Measurements from ENCODE around the gene STAT4.

Gene STAT4

DNA sequence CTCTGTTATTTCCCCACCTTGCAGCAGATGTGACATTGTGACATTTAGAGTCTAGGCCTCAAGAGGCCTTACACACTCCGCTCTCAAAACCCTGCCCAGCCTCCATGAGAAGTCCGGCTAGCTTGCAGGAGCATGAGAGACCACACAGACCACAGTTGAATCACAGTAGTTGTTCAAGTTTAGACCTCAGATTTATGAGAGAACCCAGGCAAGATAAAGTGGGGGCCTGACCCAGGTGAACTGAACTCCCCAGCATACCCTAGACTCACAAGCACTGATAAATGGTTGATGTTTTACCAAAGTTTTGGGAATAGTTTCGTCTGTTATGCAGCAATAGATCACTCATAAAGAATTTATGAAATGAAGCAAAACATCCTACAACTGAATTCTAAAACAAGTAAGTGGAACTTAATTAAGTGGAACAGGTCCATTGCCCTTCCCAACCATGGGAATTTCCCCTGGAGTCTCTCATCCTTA, 132.1 kb downstream of the STAT4 start:
- H3K14ac ChIP-seq (ENCODE audit: low read length): no peak overlapping the region
- peak overlapping the region; percentile 64 for H2AFZ ChIP-seq (ENCODE audit: low read length)
- H3K27me3 ChIP-seq (ENCODE audit: control insufficient read depth in 3 of 3, insufficient read depth in 3 of 3, low read depth in 1 of 3, low read length in 3 of 3): peaks cover 0 to 6% (median 0%) of the 10 kb centered on the region in 3 experiments
- WGBS, 2 donors (ENCODE audit: extremely low coverage in 2 of 2, insufficient read length in 2 of 2, insufficient replicate concordance in 1 of 2): no CpG with 5 or more reads among the region's 3 CpGs
- no peaks in the 10 kb centered on the region for H3K9me3 ChIP-seq (replicated peaks in 1 of 2; ENCODE audit: control insufficient read depth in 2 of 2, insufficient read depth in 1 of 2, low read depth in 1 of 2, low read length in 2 of 2)
- peaks cover 6 to 10% of the 10 kb centered on the region in 2 donors for H3K4me1 ChIP-seq (ENCODE audit: control insufficient read depth in 2 of 2, insufficient read depth in 1 of 2, low read depth in 1 of 2, low read length in 2 of 2)
- H4K8ac ChIP-seq (ENCODE audit: low read depth, low read length): no peak overlapping the region
- H3K27ac ChIP-seq (replicated peaks; ENCODE audit: low read length): no peak overlapping the region
- no peak overlapping the region for H2AK5ac ChIP-seq (ENCODE audit: low read depth, low read length)
- H3K4me2 ChIP-seq (ENCODE audit: insufficient read depth, low read length, poor library complexity, severe bottlenecking): no peak overlapping the region
- no peak for DNase-seq (ENCODE audit: low spot score)
- no peaks in the 10 kb centered on the region for H3K79me1 ChIP-seq (ENCODE audit: low read depth, low read length)
- H2BK12ac ChIP-seq (ENCODE audit: low read length): no peak overlapping the region
- H3K4me3 ChIP-seq (ENCODE audit: low read length in 2 of 2): no peak overlapping the region
- H2BK5ac ChIP-seq (ENCODE audit: low read length): no peak overlapping the region
- no peak overlapping the region for H3K23ac ChIP-seq (ENCODE audit: low read depth, low read length, poor library complexity)
- H3K36me3 ChIP-seq (replicated peaks in 1 of 2; ENCODE audit: control insufficient read depth in 2 of 2, insufficient read depth in 2 of 2, low read length in 2 of 2): no peaks in the 10 kb centered on the region
- H3K9ac ChIP-seq (ENCODE audit: low read depth, low read length, poor library complexity): no peak overlapping the region
- H2BK120ac ChIP-seq (ENCODE audit: low read depth, low read length): no peak overlapping the region
- no peak overlapping the region for H3K4ac ChIP-seq (ENCODE audit: low read length)
- no peak overlapping the region for H3K18ac ChIP-seq (ENCODE audit: low read length)
- no peak overlapping the region for H2BK15ac ChIP-seq (ENCODE audit: low read length)
- H4K91ac ChIP-seq (ENCODE audit: low read depth, low read length, poor library complexity): no peak overlapping the region

DNA sequence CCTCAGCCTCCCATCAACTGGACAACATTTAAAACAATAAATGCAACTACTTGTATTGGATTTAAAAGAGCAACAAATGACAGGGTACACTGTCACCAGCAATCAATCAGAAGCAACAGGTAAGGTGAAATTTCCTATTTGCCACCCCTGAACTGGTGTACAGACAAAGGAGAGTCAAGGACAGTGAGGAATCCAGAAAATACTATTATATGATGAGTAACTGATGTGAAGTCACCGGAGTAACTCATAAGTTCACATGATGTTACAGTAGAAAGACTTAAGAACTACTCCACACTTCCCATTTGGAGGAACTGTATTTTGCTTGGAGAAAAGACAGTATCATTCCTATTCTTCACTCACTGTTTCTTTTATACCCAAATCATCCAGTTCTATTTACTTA, 132.7 kb downstream of the STAT4 start:
- H2BK5ac ChIP-seq (ENCODE audit: low read length): no peak overlapping the region
- H3K4me1 ChIP-seq (ENCODE audit: control insufficient read depth in 2 of 2, insufficient read depth in 1 of 2, low read depth in 1 of 2, low read length in 2 of 2): peaks cover 6 to 10% of the 10 kb centered on the region in 2 donors
- H3K36me3 ChIP-seq (replicated peaks in 1 of 2; ENCODE audit: control insufficient read depth in 2 of 2, insufficient read depth in 2 of 2, low read length in 2 of 2): no peaks in the 10 kb centered on the region
- no peak overlapping the region for H2BK15ac ChIP-seq (ENCODE audit: low read length)
- no CpG with 5 or more reads among the region's 1 CpG for WGBS, 2 donors (ENCODE audit: extremely low coverage in 2 of 2, insufficient read length in 2 of 2, insufficient replicate concordance in 1 of 2)
- H4K8ac ChIP-seq (ENCODE audit: low read depth, low read length): no peak overlapping the region
- no peaks in the 10 kb centered on the region for H3K79me1 ChIP-seq (ENCODE audit: low read depth, low read length)
- H4K91ac ChIP-seq (ENCODE audit: low read depth, low read length, poor library complexity): no peak overlapping the region
- H2AK5ac ChIP-seq (ENCODE audit: low read depth, low read length): no peak overlapping the region
- no peak overlapping the region for H3K4me2 ChIP-seq (ENCODE audit: insufficient read depth, low read length, poor library complexity, severe bottlenecking)
- no peak overlapping the region for H2BK12ac ChIP-seq (ENCODE audit: low read length)
- H3K27me3 ChIP-seq (ENCODE audit: control insufficient read depth in 3 of 3, insufficient read depth in 3 of 3, low read depth in 1 of 3, low read length in 3 of 3): peaks cover 0 to 6% (median 0%) of the 10 kb centered on the region in 3 experiments
- DNase-seq (ENCODE audit: low spot score): no peak
- H3K9ac ChIP-seq (ENCODE audit: low read depth, low read length, poor library complexity): no peak overlapping the region
- H3K18ac ChIP-seq (ENCODE audit: low read length): no peak overlapping the region
- H3K27ac ChIP-seq (replicated peaks; ENCODE audit: low read length): no peak overlapping the region
- no peaks in the 10 kb centered on the region for H3K9me3 ChIP-seq (replicated peaks in 1 of 2; ENCODE audit: control insufficient read depth in 2 of 2, insufficient read depth in 1 of 2, low read depth in 1 of 2, low read length in 2 of 2)
- peak overlapping the region; percentile 64 for H2AFZ ChIP-seq (ENCODE audit: low read length)
- H2BK120ac ChIP-seq (ENCODE audit: low read depth, low read length): no peak overlapping the region
- H3K4me3 ChIP-seq (ENCODE audit: low read length in 2 of 2): no peak overlapping the region
- H3K14ac ChIP-seq (ENCODE audit: low read length): no peak overlapping the region
- no peak overlapping the region for H3K4ac ChIP-seq (ENCODE audit: low read length)
- H3K23ac ChIP-seq (ENCODE audit: low read depth, low read length, poor library complexity): no peak overlapping the region

DNA sequence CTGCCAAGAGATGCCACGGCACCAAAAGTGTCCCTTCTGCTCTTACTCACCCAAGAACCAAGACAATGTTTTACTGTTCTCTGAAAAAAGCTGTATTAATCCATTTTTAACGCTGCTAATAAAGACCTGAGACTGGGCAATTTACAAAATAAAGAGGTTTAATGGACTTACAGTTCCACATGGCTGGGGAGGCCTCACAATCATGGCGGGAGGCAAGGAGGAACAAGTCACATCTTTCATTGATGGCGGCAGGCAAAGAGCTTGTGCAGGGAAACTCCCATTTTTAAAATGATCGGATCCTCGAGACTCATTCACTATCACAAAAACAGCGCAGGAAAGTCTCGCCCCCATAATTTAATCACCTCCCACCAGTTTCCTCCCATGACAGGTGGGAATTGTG, 135.0 kb downstream of the STAT4 start:
- H4K8ac ChIP-seq (ENCODE audit: low read depth, low read length): no peak overlapping the region
- no peak overlapping the region for H3K4me3 ChIP-seq (ENCODE audit: low read length in 2 of 2)
- peaks cover 0 to 6% (median 0%) of the 10 kb centered on the region in 3 experiments for H3K27me3 ChIP-seq (ENCODE audit: control insufficient read depth in 3 of 3, insufficient read depth in 3 of 3, low read depth in 1 of 3, low read length in 3 of 3)
- no peak overlapping the region for H3K4ac ChIP-seq (ENCODE audit: low read length)
- no peak overlapping the region for H2BK12ac ChIP-seq (ENCODE audit: low read length)
- no CpG with 5 or more reads among the region's 8 CpGs for WGBS, 2 donors (ENCODE audit: extremely low coverage in 2 of 2, insufficient read length in 2 of 2, insufficient replicate concordance in 1 of 2)
- peaks cover 0 to 9% of the 10 kb centered on the region in 2 donors for H3K36me3 ChIP-seq (replicated peaks in 1 of 2; ENCODE audit: control insufficient read depth in 2 of 2, insufficient read depth in 2 of 2, low read length in 2 of 2)
- H2BK120ac ChIP-seq (ENCODE audit: low read depth, low read length): no peak overlapping the region
- no peak overlapping the region for H2AK5ac ChIP-seq (ENCODE audit: low read depth, low read length)
- no peak overlapping the region for H3K27ac ChIP-seq (replicated peaks; ENCODE audit: low read length)
- H2BK15ac ChIP-seq (ENCODE audit: low read length): no peak overlapping the region
- H4K91ac ChIP-seq (ENCODE audit: low read depth, low read length, poor library complexity): no peak overlapping the region
- H3K23ac ChIP-seq (ENCODE audit: low read depth, low read length, poor library complexity): no peak overlapping the region
- H2AFZ ChIP-seq (ENCODE audit: low read length): no peak overlapping the region
- H3K18ac ChIP-seq (ENCODE audit: low read length): no peak overlapping the region
- H3K79me1 ChIP-seq (ENCODE audit: low read depth, low read length): no peaks in the 10 kb centered on the region
- no peak overlapping the region for H3K14ac ChIP-seq (ENCODE audit: low read length)
- H3K9ac ChIP-seq (ENCODE audit: low read depth, low read length, poor library complexity): no peak overlapping the region
- no peak for DNase-seq (ENCODE audit: low spot score)
- peaks cover 8% of the 10 kb centered on the region in 2 donors for H3K4me1 ChIP-seq (ENCODE audit: control insufficient read depth in 2 of 2, insufficient read depth in 1 of 2, low read depth in 1 of 2, low read length in 2 of 2)
- H3K4me2 ChIP-seq (ENCODE audit: insufficient read depth, low read length, poor library complexity, severe bottlenecking): no peak overlapping the region
- H3K9me3 ChIP-seq (replicated peaks in 1 of 2; ENCODE audit: control insufficient read depth in 2 of 2, insufficient read depth in 1 of 2, low read depth in 1 of 2, low read length in 2 of 2): no peaks in the 10 kb centered on the region
- no peak overlapping the region for H2BK5ac ChIP-seq (ENCODE audit: low read length)

- Histone ChIP-seq H4K8ac (ENCODE audit: low read depth, low read length) (no peak overlapping the region), H3K79me1 (ENCODE audit: low read depth, low read length) (no peaks in the 10 kb centered on the region), H3K4me1 (ENCODE audit: control insufficient read depth in 2 of 2, insufficient read depth in 1 of 2, low read depth in 1 of 2, low read length in 2 of 2) (peaks cover 6 to 7% of the 10 kb centered on the region in 2 donors), H3K27me3 (ENCODE audit: control insufficient read depth in 3 of 3, insufficient read depth in 3 of 3, low read depth in 1 of 3, low read length in 3 of 3) (peaks cover 0 to 6% (median 0%) of the 10 kb centered on the region in 3 experiments), H3K27ac (replicated peaks; ENCODE audit: low read length) (no peak overlapping the region), H4K91ac (ENCODE audit: low read depth, low read length, poor library complexity) (no peak overlapping the region), H2BK120ac (ENCODE audit: low read depth, low read length) (no peak overlapping the region), H3K4me2 (ENCODE audit: insufficient read depth, low read length, poor library complexity, severe bottlenecking) (no peak overlapping the region), H2BK15ac (ENCODE audit: low read length) (no peak overlapping the region), H3K14ac (ENCODE audit: low read length) (no peak overlapping the region), H3K4me3 (ENCODE audit: low read length in 2 of 2) (no peak overlapping the region), H3K23ac (ENCODE audit: low read depth, low read length, poor library complexity) (no peak overlapping the region), H2BK12ac (ENCODE audit: low read length) (no peak overlapping the region), H2BK5ac (ENCODE audit: low read length) (no peak overlapping the region), H3K4ac (ENCODE audit: low read length) (no peak overlapping the region), H2AK5ac (ENCODE audit: low read depth, low read length) (no peak overlapping the region), H3K9ac (ENCODE audit: low read depth, low read length, poor library complexity) (no peak overlapping the region), H3K36me3 (replicated peaks in 1 of 2; ENCODE audit: control insufficient read depth in 2 of 2, insufficient read depth in 2 of 2, low read length in 2 of 2) (peaks cover 0 to 13% of the 10 kb centered on the region in 2 donors), H2AFZ (ENCODE audit: low read length) (no peak overlapping the region), H3K18ac (ENCODE audit: low read length) (no peak overlapping the region), H3K9me3 (replicated peaks in 1 of 2; ENCODE audit: control insufficient read depth in 2 of 2, insufficient read depth in 1 of 2, low read depth in 1 of 2, low read length in 2 of 2) (no peaks in the 10 kb centered on the region)
- DNase-seq (ENCODE audit: low spot score): no peak
- WGBS, 2 donors (ENCODE audit: extremely low coverage in 2 of 2, insufficient read length in 2 of 2, insufficient replicate concordance in 1 of 2): no CpG with 5 or more reads among the region's 2 CpGs
These were observed 135.6 kb downstream of the STAT4 start for GRCh38 chr2:191015239-191015638.

Data from neuronal stem cell (in vitro differentiated cells).